ENCODE results near the gene PDIA2.

GRCh38 chr16:280991-281659, 1.8 kb upstream of the PDIA2 start:
- TF ChIP-seq ZNF274 (IDR thresholded peaks at IDR 0.05; ENCODE audit: low read depth, low read length) (no peak), YY1 (IDR thresholded peaks at IDR 0.05; ENCODE audit: insufficient read depth, insufficient read length) (no peak)

All from NT2/D1 (cell line).